Endodermal cell (in vitro differentiated cells): ENCODE results near the gene ZKSCAN3. TPM values are rescaled to one million over a fixed set of nuclear protein-coding genes. Genes with fewer than 3 reads are reported as not detected.

ENCODE experiments used
- DNase-seq: peaks from one replicate; pipeline ENCODE4 v3.0.0-alpha.2; 2017
- H3K27ac ChIP-seq: 2 replicates; pipeline ENCODE4 v1.5.1; 2013; ENCODE audit warnings: mild to moderate bottlenecking, low read depth, low read length, moderate library complexity
- H3K27me3 ChIP-seq: 2 replicates; pipeline ENCODE4 v1.6.1; 2013; ENCODE audit warnings: mild to moderate bottlenecking, low read length, moderate library complexity; ENCODE audit not compliant: insufficient read depth, control insufficient read depth, poor library complexity, severe bottlenecking
- H3K36me3 ChIP-seq: 2 replicates; pipeline ENCODE4 v1.7.0; 2013; ENCODE audit warnings: mild to moderate bottlenecking, low read length, moderate library complexity; ENCODE audit not compliant: control insufficient read depth, insufficient read depth
- H3K4me1 ChIP-seq: one replicate; pipeline ENCODE4 v1.7.0; 2013; ENCODE audit warnings: low read length; ENCODE audit not compliant: control insufficient read depth, insufficient read depth
- H3K4me3 ChIP-seq: 2 replicates; pipeline ENCODE4 v1.5.1; 2013; ENCODE audit warnings: mild to moderate bottlenecking, low read length, moderate library complexity
- H3K9ac ChIP-seq: 2 replicates; pipeline ENCODE4 v1.6.1; 2013; ENCODE audit warnings: mild to moderate bottlenecking, low read length, moderate library complexity; ENCODE audit not compliant: poor library complexity, severe bottlenecking; ENCODE audit errors: extremely low read depth
- H3K9me3 ChIP-seq: 2 replicates; pipeline ENCODE4 v1.6.1; 2013; ENCODE audit warnings: mild to moderate bottlenecking, low read length, moderate library complexity; ENCODE audit not compliant: control insufficient read depth
- H3K27ac Mint-ChIP-seq: 2 replicates; pipeline ENCODE4 v1.8.0; 2020; ENCODE audit warnings: mixed read lengths
- H3K27me3 Mint-ChIP-seq: 2 replicates; pipeline ENCODE4 v1.8.0; 2021; ENCODE audit warnings: mild to moderate bottlenecking, mixed read lengths; ENCODE audit not compliant: insufficient read depth
- H3K36me3 Mint-ChIP-seq: 2 replicates; pipeline ENCODE4 v1.8.0; 2020; ENCODE audit warnings: low read depth, mixed read lengths
- H3K4me1 Mint-ChIP-seq: 2 replicates; pipeline ENCODE4 v1.8.0; 2020; ENCODE audit warnings: mixed read lengths
- H3K4me3 Mint-ChIP-seq: 2 replicates; pipeline ENCODE4 v1.8.0; 2020; ENCODE audit warnings: mild to moderate bottlenecking, moderate library complexity, mixed read lengths
- H3K9me3 Mint-ChIP-seq: 2 replicates; pipeline ENCODE4 v1.8.0; 2020; ENCODE audit warnings: mild to moderate bottlenecking, mixed read lengths
- WGBS, 2 experiments: methylation state at CpG; one replicate each; pipeline versions ENCODE4 v1.1.5 to v1.1.7; 2013; ENCODE audit warnings: missing lambda C conversion rate in 2 of 2, mixed read lengths in 1 of 2; ENCODE audit not compliant: insufficient coverage in 1 of 2, insufficient read length in 1 of 2; 5-methylcytosine and 5-hydroxymethylcytosine counted together
- total RNA-seq, 2 donors: library from RNA; stranded (reverse); fragmentation: NEBNext Ultra II Directional in 1 of 2; extraction: Animal tissue kit (Norgen Biotek cat#: 25700) in 1 of 2; gene quantifications; 2 replicates in 1 of 2; 3 replicates in 1 of 2; pipeline ENCODE4 v1.2.1, GENCODE V29; 2021
- TF ChIP-seq, protein P1 (sequence below): fragments of 200-600 bp; sonication (generic); conservative IDR thresholded peaks from 2 replicates; pipeline ENCODE4 v1.5.0; 2021; ENCODE audit warnings: antibody characterized with exemption, mild to moderate bottlenecking

The ZKSCAN3 gene
- total RNA-seq, 2 donors from 2014 or later = 10.1 to 11.4 TPM

GRCh38 chr6:28390688-28391087, 40.9 kb downstream of the ZKSCAN3 start:
- no peaks in the 10 kb centered on the region for H3K9me3 ChIP-seq
- H3K9ac ChIP-seq = no peak overlapping the region
- H3K4me3 ChIP-seq = no peak overlapping the region
- 93 to 100% methylated on average over 6 to 8 of the region's 8 CpGs for WGBS, 2 experiments
- H3K4me1 Mint-ChIP-seq = peaks cover 7% of the 10 kb centered on the region
- H3K27ac ChIP-seq = no peak overlapping the region
- no peaks in the 10 kb centered on the region for H3K27me3 ChIP-seq
- peaks cover 12% of the 10 kb centered on the region for H3K9me3 Mint-ChIP-seq
- no peaks in the 10 kb centered on the region for H3K27me3 Mint-ChIP-seq
- H3K36me3 Mint-ChIP-seq = peaks cover 77% of the 10 kb centered on the region
- no peak overlapping the region for H3K27ac Mint-ChIP-seq
- DNase-seq = no peak
- H3K4me1 ChIP-seq = no peaks in the 10 kb centered on the region
- TF ChIP-seq, protein P1, sequence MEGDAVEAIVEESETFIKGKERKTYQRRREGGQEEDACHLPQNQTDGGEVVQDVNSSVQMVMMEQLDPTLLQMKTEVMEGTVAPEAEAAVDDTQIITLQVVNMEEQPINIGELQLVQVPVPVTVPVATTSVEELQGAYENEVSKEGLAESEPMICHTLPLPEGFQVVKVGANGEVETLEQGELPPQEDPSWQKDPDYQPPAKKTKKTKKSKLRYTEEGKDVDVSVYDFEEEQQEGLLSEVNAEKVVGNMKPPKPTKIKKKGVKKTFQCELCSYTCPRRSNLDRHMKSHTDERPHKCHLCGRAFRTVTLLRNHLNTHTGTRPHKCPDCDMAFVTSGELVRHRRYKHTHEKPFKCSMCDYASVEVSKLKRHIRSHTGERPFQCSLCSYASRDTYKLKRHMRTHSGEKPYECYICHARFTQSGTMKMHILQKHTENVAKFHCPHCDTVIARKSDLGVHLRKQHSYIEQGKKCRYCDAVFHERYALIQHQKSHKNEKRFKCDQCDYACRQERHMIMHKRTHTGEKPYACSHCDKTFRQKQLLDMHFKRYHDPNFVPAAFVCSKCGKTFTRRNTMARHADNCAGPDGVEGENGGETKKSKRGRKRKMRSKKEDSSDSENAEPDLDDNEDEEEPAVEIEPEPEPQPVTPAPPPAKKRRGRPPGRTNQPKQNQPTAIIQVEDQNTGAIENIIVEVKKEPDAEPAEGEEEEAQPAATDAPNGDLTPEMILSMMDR = no peak
- peaks cover 80% of the 10 kb centered on the region for H3K36me3 ChIP-seq
- no peak overlapping the region for H3K4me3 Mint-ChIP-seq

DNA sequence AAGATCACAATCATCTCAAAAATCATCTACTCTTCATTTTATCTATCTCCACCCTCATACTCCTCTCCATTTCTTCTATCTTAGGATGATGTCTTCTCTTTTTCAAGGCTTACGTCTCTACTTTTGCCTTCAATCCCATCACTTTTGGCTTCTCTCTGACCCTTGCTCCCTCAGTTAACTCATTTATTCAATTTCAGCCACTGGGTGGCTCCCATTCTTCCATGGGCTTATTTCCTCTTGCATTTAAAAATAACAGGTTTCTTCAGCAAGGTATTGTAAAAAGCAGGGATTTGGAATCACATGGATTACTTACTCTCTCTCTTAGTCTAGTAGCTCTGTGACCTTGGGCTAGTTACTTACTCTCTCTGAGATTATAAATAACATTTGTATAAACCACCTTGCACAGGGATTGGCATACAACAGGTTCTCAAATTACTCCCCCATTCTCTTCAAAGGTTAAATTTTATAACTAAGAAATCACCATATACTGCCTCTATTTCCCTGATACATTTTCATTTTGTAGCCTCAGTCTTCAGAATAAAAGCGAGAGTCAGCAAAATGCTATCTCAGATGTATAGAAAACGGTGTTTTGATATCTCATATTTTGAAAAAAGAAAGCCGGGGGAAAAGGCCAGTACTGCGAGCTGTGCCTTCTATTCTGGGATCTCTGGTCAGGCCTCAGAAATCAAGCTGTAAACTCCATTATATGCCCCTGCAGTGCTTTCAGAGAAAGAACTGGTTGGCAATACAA, 44.3 kb downstream of the ZKSCAN3 start:
- H3K9me3 Mint-ChIP-seq = peaks cover 12% of the 10 kb centered on the region
- Histone ChIP-seq H3K4me3 (peak overlapping the region; percentile 43), H3K4me1 (no peaks in the 10 kb centered on the region), H3K27me3 (no peaks in the 10 kb centered on the region), H3K9me3 (no peaks in the 10 kb centered on the region), H3K36me3 (peaks cover 83% of the 10 kb centered on the region), H3K27ac (no peak overlapping the region), H3K9ac (no peak overlapping the region)
- no peak overlapping the region for H3K4me3 Mint-ChIP-seq
- DNase-seq = no peak
- no peaks in the 10 kb centered on the region for H3K27me3 Mint-ChIP-seq
- 75 to 80% methylated on average over 2 to 5 of the region's 5 CpGs for WGBS, 2 experiments
- TF ChIP-seq, protein P1 = peak; percentile 69
- H3K4me1 Mint-ChIP-seq = peaks cover 25% of the 10 kb centered on the region
- H3K36me3 Mint-ChIP-seq = peaks cover 80% of the 10 kb centered on the region
- no peak overlapping the region for H3K27ac Mint-ChIP-seq

DNA sequence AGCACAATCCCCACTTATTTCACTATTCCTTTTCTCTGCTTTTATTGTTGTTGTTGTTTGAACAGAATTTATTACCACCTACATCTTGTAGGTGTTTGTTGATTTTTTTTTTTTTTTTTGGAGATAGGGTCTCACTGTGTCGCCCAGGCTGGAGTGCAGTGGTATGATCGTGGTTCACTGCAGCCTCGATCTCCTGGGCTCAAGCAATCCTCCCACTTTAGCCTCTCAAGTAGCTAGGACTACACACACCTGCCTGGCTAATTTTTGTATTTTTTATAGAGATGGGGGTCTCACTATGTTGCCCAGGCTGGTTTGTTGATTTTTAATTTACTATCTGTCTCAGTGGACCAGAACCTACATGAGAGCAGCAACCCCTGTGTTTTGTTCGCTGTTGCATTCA, 46.2 kb downstream of the ZKSCAN3 start:
- TF ChIP-seq, protein P1 = no peak
- WGBS, 2 experiments = 92 to 100% methylated on average over 1 to 4 of the region's 4 CpGs
- no peak for DNase-seq
- H3K9me3 ChIP-seq = no peaks in the 10 kb centered on the region
- peaks cover 28% of the 10 kb centered on the region for H3K4me1 Mint-ChIP-seq
- peaks cover 63% of the 10 kb centered on the region for H3K36me3 Mint-ChIP-seq
- H3K27me3 Mint-ChIP-seq = peaks cover 2% of the 10 kb centered on the region
- no peak overlapping the region for H3K4me3 Mint-ChIP-seq
- peak overlapping the region; percentile 32 for H3K4me3 ChIP-seq
- H3K36me3 ChIP-seq = peaks cover 65% of the 10 kb centered on the region
- no peak overlapping the region for H3K27ac ChIP-seq
- H3K9ac ChIP-seq = no peak overlapping the region
- peaks cover 7% of the 10 kb centered on the region for H3K9me3 Mint-ChIP-seq
- no peaks in the 10 kb centered on the region for H3K27me3 ChIP-seq
- no peaks in the 10 kb centered on the region for H3K4me1 ChIP-seq
- H3K27ac Mint-ChIP-seq = no peak overlapping the region
